GM18909 (cell line): ENCODE results near the gene NOTCH2.
"Not testable (repeated sequence)": the region's sequence is repeated elsewhere in the genome, so short reads cannot be mapped to it uniquely, and the experiment has no call there.

Experiments
- ATAC-seq: cut with Tn5 transposase; IDR thresholded peaks from one replicate; pipeline ENCODE4 v1.9.1; 2021; ENCODE audit warnings: mild to moderate bottlenecking; ENCODE audit not compliant: unreplicated experiment, poor library complexity

NOTCH2 gene

DNA sequence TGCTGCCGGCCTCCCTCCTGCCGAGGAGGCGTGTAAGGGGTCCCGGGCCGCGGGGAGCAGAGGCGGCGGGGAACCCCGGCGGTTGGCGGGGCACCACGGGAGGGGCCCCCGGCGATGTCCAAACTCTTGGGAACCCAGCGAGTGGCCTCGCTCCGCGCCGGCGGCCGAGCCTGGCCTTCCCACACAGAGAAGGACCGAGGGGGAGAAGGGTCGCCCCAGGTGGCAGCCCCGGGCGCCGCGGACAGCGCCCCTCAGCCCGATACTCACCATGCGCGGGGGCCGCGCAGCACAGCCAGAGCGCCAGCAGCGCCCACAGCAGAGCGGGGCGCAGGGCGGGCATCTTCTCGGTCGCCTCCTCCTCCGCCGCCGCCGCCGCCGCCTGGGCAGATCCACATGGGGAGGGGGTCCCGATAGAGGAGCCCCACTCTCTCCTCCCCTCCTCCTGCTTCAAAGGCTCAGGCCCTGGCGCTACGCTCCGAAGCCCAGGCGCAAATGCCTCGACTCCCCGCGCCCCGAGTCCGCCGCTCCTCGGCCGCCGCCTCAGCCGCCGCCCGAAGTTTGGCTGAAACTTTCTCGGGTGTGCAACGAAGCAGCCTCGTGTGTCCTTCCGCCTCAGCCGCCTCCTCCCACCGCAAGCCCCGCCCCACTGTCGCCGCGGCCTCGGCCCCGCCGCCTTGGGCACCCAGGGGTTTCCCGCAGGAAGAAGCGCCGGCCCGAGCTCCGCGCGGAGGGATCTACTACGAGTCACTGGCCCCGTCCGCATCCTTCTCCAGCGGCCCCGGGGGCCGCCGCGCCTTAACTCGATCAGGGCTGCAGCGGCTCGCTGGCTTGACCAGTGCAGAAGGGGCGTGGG, at the start of gene NOTCH2:
Gene NOTCH2, minus strand, starts transcription at position 596 of the 853 bp plus-strand sequence. Its CDS starts 256 bp downstream, at position 340.
- not testable (repeated sequence) for ATAC-seq

DNA sequence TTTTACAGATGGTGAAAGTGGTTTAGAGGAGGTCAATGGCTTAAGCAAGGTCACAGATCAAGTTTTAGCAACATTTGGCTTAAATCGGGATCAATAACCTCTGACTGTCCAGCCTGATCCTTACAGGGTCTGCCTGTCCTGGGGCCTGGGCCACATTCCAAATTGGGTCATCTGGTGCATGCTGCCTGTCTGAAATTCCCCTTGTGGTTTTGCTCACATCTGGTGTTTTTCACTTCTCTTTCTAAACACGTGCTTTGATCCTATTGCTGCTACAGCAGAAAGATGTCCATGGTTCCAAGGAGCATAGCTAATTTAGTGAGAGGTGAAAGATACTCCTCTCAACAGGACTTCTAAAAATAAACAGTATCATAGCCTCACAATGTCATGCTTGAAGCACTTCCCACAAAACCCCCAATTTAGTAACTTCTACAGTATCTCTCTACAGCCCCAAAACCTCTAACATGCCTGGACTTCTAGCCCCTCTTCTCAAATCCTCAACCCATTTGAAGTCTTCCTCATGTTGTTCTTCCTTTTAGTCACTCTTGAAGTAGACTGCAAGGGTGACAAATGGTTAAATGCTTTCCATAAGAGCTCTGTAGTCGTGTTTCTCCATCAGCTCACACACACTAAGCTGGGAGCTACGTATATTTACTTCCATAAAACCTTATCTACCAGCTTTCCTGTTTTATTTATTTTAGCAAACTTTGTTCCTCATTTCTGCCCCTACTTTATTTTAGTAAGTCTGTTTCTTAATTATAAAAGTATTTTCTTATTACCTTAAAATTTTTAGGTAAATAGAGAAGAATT, 48.1 kb upstream of the NOTCH2 start:
- ATAC-seq, result peak; percentile 66

GRCh38 chr1:120116094-120116493, 46.6 kb upstream of the NOTCH2 start:
- not testable (repeated sequence) for ATAC-seq

DNA sequence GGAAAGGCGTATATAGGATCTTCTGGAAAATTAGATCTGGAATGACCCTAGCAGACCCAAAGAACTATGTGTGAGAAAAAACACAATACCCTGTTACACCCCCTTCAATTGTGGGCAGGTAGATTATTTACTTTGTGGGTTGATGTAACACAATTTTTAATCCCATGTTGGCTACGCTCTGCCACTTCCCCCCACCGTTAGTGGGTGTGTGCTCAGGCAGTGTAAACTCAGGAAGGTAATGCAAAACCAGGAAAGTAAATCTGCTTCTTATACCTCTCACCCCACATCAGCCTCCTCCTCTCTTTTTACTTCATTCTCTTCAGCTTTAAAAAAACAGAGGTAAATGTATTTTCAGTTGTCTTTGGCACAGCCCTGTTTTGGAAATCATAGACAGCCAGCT, 43.7 kb upstream of the NOTCH2 start:
- not testable (repeated sequence) for ATAC-seq

DNA sequence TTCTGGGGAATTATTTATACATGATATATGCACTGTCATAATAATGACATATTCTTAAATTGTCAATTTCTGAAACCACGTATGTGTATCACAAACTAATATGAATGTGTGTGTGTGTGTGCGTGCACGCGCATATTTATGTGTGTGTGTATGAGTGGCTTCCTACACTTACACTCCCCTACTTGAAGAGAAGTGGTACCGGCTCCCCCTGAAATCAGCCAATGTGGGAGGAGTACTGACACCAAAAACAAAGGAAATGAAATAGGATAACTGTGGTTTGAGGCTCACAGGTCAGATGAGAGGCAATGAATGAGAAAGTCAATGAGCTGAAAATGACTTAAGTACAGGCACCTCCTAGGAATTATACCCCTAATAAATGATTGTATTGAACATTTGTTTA, 42.8 kb upstream of the NOTCH2 start:
- ATAC-seq, result not testable (repeated sequence)

DNA sequence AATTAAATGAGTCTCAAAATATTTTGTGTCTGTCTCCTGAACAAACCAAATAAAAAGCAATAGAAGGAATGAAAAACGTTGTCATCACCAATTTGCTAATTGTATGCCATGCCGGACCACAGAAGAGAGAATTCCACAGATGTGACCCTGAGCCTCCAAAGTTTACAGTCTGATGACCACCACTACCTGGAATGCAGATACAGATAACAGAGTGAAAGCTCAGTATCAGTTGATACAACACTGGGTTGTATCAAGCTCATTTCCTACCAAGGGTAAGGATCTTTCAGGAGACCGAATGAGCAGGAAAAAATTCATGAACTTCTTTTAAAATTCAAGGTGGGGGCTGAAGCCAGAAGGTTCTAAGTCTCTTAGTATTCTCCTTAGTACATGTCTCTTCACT, 42.3 kb upstream of the NOTCH2 start:
- ATAC-seq, result not testable (repeated sequence)

DNA sequence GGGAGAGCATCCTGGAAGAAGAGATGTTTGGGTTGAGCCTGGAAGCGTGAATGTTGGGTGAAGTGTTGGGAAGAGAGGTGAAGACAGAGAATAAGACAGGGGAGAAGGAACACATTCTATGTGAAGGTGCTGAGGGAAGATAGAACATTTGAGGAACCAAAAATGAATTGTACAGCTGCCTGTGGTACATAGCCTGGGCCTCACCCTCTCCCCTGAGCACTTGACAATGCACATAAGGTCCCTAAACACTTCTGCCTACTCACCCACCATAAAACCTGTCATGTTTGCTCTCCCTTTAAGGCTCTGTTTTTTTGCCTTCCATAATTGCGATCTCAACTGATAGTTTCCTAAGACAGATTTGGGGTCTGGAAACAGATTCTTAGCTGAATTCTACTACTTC, 41.5 kb upstream of the NOTCH2 start:
- not testable (repeated sequence) for ATAC-seq

DNA sequence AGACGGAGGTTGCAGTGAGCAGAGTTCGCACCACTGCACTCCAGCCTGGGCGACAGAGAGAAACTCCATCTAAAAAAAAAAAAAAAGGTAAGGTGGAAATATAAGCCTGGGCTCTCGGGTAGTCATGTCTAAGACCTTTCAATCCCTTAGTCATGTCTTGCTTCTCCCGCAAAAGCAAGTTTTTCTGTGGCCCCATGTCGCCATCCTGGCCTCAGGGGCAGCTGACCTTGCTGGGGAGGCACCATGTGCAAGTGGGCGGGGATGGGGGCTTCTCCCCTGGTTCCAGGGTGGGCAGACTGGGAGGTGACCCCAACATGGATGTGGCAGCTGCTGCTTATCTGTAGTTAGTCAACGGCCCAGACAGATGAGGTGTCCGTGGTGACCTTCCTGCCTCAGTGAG, 40.2 kb upstream of the NOTCH2 start:
- not testable (repeated sequence) for ATAC-seq

DNA sequence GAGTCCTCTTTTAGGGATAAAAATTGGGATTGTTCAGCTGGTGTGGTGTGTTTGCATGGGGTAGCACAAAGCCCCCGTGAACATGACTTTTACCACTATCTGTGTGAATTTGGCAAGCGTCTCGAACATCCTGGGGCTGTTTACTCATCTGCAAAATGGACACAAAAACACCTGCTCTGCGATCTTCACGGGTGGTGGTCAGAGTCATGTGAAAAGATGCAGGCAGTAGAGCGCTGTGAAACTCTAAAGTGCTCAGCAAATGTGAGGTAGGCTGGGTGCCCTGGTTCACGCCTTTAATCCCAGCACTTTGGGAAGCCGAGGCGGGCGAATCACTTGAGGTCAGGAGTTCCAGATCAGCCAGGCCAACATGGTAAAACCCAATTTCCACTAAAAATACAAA, 39.7 kb upstream of the NOTCH2 start:
- ATAC-seq, result not testable (repeated sequence)

DNA sequence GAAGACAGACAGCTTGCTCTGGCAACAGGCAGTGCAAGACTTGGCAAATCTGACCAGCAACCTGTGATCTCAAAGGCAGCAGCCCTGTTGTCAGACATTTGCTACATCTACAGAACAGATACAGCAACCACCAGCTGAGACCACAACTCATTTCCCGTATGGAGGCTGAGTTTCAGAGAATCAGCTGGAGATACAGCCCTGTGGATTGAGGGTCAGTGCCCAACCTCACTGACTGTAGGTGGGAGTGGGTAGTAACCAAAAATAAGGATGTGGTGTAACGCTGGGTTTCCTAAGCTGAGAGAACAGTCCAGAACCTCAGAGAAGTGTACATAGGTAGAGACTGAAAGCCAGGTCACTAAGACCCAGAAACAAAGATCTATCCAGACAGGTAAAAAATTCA, 35.8 kb upstream of the NOTCH2 start:
- not testable (repeated sequence) for ATAC-seq

DNA sequence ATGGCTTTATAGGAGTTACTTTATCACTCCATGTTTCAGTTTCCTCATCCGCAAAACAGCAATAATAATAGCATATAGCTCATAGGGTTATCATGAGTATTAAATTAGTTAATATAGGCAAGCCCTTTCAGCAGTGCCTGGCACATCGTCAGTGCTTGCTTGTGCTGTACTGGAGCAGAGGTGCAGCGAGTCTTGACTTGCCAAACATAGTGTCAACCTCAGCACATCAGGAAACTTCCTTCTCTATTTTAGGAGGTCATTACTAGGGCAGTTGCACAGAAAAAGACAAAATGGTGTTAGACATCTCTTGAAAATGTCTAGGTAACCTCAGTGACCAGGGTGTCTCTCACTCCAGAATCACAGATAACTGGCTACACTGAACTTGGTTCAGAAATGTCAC, 34.3 kb upstream of the NOTCH2 start:
- ATAC-seq, result not testable (repeated sequence)

DNA sequence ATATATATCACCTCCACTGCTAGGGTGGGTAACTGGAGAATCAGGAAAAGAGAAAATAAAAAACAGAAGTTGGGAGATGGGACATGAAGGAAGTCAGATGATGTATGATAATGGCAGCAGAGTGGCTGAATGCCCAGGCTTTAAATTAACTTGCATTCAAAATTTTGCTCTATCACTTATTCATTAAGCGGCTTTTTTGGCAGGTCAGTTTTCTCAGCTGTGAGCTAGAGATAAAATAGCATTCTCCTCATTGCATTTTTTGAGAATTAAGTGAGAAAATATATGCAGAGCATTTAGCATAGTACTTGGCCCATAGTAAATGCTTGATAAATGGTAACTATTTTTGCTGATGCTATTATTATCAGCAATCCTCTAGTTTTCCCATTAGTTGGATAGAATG, 32.1 kb upstream of the NOTCH2 start:
- not testable (repeated sequence) for ATAC-seq

GRCh38 chr1:120100590-120100989, 31.1 kb upstream of the NOTCH2 start:
- not testable (repeated sequence) for ATAC-seq

DNA sequence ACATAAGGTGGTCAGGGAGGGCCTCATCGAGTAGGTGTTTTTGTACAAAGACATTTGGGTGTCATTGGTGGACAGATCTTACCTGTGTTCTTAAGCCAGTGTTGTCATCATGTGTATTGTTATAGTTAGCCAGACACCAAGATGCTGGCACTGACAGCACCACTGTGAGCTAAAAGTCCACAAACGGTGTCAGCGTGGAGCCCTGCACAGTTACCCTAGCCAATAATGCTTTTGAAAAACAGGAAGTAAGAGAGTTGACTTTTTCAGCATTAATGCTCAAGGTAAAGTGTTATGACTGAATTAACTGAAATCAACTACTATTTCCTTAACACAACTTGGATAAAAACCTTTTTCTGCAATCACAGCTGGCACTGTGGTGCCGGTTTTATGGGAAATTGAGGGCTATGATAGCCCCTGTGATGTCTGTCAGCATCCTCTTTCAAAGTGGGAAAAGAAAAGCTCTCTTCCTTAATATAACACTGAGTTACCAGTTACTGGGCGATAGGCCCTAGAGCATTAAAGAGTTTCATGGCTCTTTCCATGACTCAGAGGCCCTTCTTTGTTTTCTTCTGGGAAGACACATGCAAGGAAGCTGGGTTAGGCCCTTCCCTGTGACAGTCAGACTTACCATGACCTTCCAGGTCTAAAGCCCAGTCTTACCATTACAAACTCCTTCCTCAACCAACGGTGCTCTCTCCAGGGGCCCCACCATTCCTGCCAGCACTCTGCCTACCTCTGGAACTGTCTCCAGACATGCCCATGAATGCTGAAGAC, 29.7 kb upstream of the NOTCH2 start:
- ATAC-seq, result not testable (repeated sequence)

DNA sequence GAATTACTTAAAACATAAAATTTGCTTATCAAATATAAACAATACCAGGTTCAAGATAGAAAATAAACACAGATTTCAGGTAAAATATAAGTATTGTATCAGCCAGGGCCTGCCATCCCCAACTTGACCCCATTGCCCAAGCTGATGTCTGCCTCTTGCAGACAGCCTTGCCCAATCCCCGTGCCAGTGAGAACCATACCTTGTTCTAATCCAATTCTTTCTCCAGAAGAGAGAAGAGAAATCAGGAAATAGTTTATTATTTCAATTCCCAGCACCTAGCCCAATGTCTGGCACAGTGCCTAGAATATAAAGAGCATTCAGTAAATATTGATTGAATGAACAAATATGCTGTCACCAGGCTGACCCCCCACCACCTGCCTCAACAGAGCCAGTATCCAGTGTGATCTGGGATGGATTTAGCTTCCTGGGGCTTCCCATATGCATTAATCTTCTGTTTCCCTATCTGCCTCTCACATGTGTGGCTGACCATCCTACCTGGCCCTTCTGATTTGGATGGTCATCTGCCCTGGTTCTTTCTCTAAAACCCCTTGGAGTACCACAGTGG, 27.6 kb upstream of the NOTCH2 start:
- ATAC-seq, result not testable (repeated sequence)

DNA sequence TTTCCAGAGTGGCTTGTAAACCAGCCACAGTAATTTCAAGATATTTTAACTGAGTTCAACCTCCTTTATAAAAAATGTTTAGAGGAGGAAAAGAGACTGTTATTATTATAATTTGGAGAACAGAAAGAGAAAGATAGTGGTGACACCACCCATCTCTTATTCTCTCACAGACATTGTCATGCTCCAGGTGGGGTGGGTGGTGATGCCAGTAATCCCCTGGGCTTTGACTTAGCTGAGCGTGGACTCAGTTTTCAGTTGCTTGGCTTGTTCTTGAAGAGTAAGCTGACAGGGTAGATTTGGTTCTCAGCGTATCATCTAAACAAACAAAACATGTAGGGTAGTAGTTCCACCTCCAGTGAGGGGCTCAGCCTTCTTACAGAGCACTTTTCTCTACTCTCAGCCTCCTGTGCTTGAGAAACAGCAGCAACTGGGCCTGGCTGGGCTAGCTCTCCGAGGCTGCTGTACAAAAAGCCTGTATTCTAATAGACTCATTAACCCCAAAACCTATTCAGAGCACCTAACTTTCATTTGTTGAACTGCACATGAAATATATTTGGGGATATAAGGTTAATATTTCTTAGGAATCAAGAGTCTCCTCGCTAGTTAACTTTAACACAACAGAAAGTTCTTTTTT, 24.2 kb upstream of the NOTCH2 start:
- ATAC-seq, result not testable (repeated sequence)

GRCh38 chr1:120092232-120093218, 23.1 kb upstream of the NOTCH2 start:
- ATAC-seq, result not testable (repeated sequence)

- ATAC-seq, result not testable (repeated sequence)
Measured at GRCh38 chr1:120090830-120091229, 21.4 kb upstream of the NOTCH2 start.
